Memory B cell (primary cell): ENCODE results near the gene MTMR2.

ENCODE experiments used
- ATAC-seq: fragments of 150-1000 bp; cut with Tn5 transposase; 2 replicates; pipeline ENCODE4 v1.10.0; 2021; ENCODE audit warnings: low read depth, mild to moderate bottlenecking, moderate library complexity
- DNase-seq, 2 donors: peaks; one replicate each; pipeline ENCODE4 v3.0.0; 2022; ENCODE audit warnings: low spot score in 2 of 2
- H3K27ac Mint-ChIP-seq: one replicate; pipeline ENCODE4 v1.8.0; 2022; ENCODE audit warnings: mild to moderate bottlenecking, moderate library complexity, mixed read lengths
- H3K27me3 Mint-ChIP-seq: one replicate; pipeline ENCODE4 v1.8.0; 2022; ENCODE audit warnings: mixed read lengths
- H3K36me3 Mint-ChIP-seq: one replicate; pipeline ENCODE4 v1.8.0; 2022; ENCODE audit warnings: mild to moderate bottlenecking, mixed read lengths
- H3K4me1 Mint-ChIP-seq: one replicate; pipeline ENCODE4 v1.8.0; 2022; ENCODE audit warnings: mixed read lengths
- H3K4me3 Mint-ChIP-seq: one replicate; pipeline ENCODE4 v1.8.0; 2022; ENCODE audit warnings: mild to moderate bottlenecking, moderate library complexity, mixed read lengths
- H3K9me3 Mint-ChIP-seq: one replicate; pipeline ENCODE4 v1.8.0; 2022; ENCODE audit warnings: mixed read lengths

The MTMR2 gene

DNA sequence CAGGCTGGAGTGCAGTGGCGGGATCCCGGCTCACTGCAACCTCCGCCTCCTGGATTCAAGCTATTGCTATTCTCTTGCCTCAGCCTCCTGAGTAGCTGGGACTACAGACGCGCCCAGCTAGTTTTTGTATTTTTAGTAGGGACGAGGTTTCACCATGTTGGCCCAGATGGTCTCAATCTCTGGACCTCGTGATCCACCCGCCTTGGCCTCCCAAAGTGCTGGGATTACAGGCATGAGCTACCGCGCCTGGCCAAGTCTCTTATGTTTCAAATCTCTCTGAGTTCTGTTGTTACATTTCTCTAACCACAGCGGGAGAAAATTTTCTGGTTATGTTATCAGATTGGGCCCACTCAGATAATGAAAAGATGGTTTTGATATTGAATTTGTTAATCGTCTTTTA lies 123.5 kb downstream of the MTMR2 start:
- Mint-ChIP-seq H3K36me3 (peaks cover 20% of the 10 kb centered on the region), H3K27ac (no peak overlapping the region), H3K27me3 (no peaks in the 10 kb centered on the region), H3K4me1 (peaks cover 2% of the 10 kb centered on the region), H3K4me3 (no peak overlapping the region), H3K9me3 (no peaks in the 10 kb centered on the region)
- DNase-seq (no peak), ATAC-seq (no peak)

DNA sequence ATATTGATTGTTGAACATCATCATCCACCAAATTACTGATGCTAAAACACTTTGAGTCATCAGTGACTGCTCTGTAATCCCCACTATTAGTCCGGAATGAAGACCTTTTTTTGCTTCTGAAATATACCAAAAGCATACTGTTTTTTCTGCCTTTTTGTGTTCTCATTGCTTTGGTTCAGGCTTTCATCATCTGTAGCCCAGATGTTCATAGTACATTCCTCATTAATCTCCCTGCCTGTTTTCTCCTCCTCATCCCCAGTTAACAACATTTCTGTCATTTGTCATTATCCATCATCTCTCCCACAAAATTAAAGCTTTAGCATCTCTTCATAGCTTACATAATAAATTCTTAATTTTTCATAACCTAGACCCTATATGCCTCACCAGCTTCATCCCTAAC lies 124.4 kb downstream of the MTMR2 start:
- Mint-ChIP-seq H3K27me3 (no peaks in the 10 kb centered on the region), H3K36me3 (peaks cover 20% of the 10 kb centered on the region), H3K4me3 (no peak overlapping the region), H3K9me3 (no peaks in the 10 kb centered on the region), H3K27ac (no peak overlapping the region), H3K4me1 (peaks cover 5% of the 10 kb centered on the region)
- no peak for DNase-seq
- ATAC-seq, result no peak

DNA sequence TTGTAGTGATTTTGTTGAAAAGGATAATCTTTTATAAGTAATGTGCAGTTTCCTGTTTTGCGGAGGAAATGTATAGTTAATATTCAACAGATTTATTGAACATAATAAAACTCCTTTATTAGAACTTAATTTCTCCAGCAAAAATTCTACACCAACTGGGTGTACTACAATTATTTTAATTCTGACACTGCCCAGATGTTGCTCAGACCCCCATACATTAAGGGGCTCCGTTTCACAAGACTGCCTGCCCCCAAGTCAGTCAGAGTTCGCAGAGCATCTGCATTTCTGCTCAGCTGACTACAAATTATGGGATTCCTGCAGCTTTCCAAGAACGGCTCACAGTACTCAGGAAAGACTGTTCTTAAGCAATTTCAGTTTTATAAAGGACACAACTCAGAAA lies 127.4 kb downstream of the MTMR2 start:
- Mint-ChIP-seq H3K27me3 (no peaks in the 10 kb centered on the region), H3K27ac (no peak overlapping the region), H3K9me3 (no peaks in the 10 kb centered on the region), H3K4me3 (no peak overlapping the region), H3K36me3 (peaks cover 11% of the 10 kb centered on the region), H3K4me1 (peaks cover 21% of the 10 kb centered on the region)
- no peak for DNase-seq
- no peak for ATAC-seq

DNA sequence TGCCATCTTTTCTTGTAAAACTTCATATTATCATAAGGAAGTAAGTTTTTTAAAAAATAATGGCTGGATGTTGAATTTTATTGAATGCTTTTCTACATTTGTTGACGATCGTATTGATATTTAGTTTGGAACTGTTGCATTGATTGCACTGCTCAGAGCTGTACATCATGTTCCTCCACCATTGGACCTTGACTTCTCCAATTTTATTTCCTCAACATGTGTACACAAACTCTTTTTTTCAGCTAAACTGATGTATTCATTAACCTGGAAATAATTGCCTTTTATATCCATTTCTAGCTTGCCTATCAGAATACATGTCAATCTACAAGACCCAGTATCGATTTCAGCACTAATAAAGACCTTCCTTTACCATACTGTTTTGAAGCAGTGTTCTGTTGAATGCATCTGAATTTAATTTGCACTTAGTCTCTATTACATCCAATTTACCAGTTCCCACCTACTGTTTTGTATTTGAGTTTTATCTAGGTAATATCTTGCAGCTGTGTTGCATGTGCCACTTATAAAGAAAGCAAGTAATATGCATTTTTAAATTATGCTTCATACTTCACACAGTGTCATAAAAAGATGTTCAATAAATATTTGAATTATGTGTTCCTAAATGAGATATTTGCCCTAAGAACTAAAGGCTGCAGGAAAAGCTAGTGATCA lies 128.1 kb downstream of the MTMR2 start:
- no peak overlapping the region for H3K27ac Mint-ChIP-seq
- peaks cover 10% of the 10 kb centered on the region for H3K36me3 Mint-ChIP-seq
- no peaks in the 10 kb centered on the region for H3K9me3 Mint-ChIP-seq
- ATAC-seq, result no peak
- no peaks in the 10 kb centered on the region for H3K27me3 Mint-ChIP-seq
- no peak for DNase-seq
- no peak overlapping the region for H3K4me3 Mint-ChIP-seq
- peaks cover 26% of the 10 kb centered on the region for H3K4me1 Mint-ChIP-seq

DNA sequence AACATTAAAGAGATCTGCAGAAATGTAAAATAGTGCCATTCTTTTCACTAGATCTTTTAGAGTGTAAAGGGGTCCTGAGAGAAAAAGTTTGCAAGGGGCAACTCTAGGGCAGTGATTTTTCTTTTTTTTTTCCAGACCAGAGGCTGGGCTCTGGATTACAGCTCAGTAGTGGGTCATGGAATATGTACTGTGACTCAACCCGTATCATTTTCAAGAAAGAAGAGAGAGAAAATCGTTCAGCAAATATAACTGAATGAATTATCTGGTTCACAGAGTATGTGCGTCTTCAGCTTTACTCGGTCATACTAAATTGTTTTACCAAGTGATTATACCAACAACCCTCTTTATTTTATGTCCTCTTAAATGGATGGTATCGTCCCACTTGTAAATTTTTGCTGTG lies 129.8 kb downstream of the MTMR2 start:
- DNase-seq (no peak), ATAC-seq (no peak)
- Mint-ChIP-seq H3K27me3 (no peaks in the 10 kb centered on the region), H3K4me1 (peaks cover 23% of the 10 kb centered on the region), H3K9me3 (no peaks in the 10 kb centered on the region), H3K36me3 (peaks cover 2% of the 10 kb centered on the region), H3K4me3 (no peak overlapping the region), H3K27ac (no peak overlapping the region)

DNA sequence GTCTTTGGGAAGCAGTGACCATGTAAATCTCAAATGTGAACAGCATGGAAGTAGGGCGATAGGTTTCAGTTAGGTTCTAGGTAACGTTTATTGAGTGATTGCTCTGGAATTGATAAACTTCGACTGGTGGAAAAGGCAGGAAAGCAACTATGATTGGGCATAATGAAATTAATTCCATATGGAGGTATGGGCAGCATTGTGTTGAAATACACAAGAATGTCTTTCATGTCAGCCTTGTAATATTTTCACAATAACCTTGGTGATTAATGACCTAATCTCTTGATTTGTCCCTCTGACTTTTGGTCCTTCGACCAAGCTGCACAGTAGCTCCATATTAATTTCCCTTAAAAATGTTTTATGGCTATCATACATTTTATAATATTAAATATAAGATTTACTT lies 130.8 kb downstream of the MTMR2 start:
- H3K4me1 Mint-ChIP-seq, result peaks cover 23% of the 10 kb centered on the region
- H3K27ac Mint-ChIP-seq, result no peak overlapping the region
- no peak for DNase-seq
- H3K9me3 Mint-ChIP-seq, result no peaks in the 10 kb centered on the region
- no peak overlapping the region for H3K4me3 Mint-ChIP-seq
- peaks cover 2% of the 10 kb centered on the region for H3K36me3 Mint-ChIP-seq
- H3K27me3 Mint-ChIP-seq, result no peaks in the 10 kb centered on the region
- ATAC-seq, result no peak

DNA sequence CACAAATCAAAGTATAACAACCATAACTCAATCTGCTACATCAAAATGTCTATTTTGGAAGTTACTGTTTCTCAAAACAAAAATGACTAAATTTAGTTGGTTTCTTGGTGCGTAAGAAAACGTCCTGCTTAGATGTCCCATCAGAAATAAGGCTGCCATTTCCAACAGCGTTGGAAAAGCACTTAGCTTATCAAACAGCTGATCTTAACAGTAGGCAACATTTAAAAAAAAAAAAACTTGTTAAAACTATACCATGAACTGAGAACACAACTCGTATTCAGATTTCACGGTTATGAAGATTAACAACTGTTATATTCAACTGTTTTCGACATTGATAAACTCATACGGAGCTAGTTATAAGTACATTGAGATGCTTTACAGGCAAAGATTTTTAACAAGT lies 131.2 kb downstream of the MTMR2 start:
- H3K4me1 Mint-ChIP-seq, result peaks cover 26% of the 10 kb centered on the region
- no peak overlapping the region for H3K4me3 Mint-ChIP-seq
- no peaks in the 10 kb centered on the region for H3K9me3 Mint-ChIP-seq
- H3K36me3 Mint-ChIP-seq, result peaks cover 4% of the 10 kb centered on the region
- DNase-seq (no peak), ATAC-seq (no peak)
- H3K27me3 Mint-ChIP-seq, result no peaks in the 10 kb centered on the region
- H3K27ac Mint-ChIP-seq, result no peak overlapping the region

DNA sequence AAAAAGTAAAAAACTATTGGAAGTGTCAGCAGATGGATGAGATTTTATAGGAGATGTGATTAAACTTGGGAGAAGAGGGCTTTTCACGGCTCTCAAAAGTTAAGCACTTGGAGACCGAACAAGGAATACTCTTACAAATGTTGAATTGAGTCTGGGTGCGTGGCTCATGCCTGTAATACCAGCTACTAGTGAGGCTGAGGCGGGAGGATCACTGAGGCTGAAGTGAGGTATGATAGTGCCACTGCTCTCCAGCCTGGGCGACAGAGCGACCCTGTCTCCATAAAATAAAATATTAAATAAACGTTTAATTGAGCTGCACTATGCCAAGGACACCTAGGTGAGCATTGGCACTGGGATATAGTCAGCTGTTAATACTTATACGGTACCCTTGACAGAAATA lies 131.7 kb downstream of the MTMR2 start:
- H3K4me3 Mint-ChIP-seq, result peak overlapping the region; percentile 94
- DNase-seq, result no peak
- no peaks in the 10 kb centered on the region for H3K9me3 Mint-ChIP-seq
- no peaks in the 10 kb centered on the region for H3K27me3 Mint-ChIP-seq
- H3K27ac Mint-ChIP-seq, result peak overlapping the region; percentile 99
- no peak for ATAC-seq
- peaks cover 26% of the 10 kb centered on the region for H3K4me1 Mint-ChIP-seq
- H3K36me3 Mint-ChIP-seq, result peaks cover 4% of the 10 kb centered on the region

DNA sequence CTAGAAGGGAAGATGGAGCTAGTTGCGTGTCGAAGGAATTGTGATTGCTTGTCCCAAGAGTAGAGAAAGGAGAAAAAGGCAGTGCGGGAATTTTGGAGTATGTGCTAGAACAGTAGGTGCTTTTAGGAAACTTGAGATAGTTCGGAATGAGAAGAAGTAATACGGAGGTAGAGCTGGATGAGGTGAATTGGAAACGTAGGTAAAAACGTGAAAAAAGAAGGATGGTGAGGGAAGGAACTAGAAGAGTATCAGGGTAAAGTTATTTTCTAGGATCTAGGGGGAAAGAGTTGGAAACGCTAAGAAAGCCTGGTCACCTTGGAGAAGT lies 132.2 kb downstream of the MTMR2 start:
- peaks cover 26% of the 10 kb centered on the region for H3K4me1 Mint-ChIP-seq
- H3K27me3 Mint-ChIP-seq, result no peaks in the 10 kb centered on the region
- H3K9me3 Mint-ChIP-seq, result no peaks in the 10 kb centered on the region
- ATAC-seq (no peak), DNase-seq (no peak)
- H3K4me3 Mint-ChIP-seq, result peak overlapping the region; percentile 94
- H3K27ac Mint-ChIP-seq, result peak overlapping the region; percentile 99
- H3K36me3 Mint-ChIP-seq, result peaks cover 4% of the 10 kb centered on the region

DNA sequence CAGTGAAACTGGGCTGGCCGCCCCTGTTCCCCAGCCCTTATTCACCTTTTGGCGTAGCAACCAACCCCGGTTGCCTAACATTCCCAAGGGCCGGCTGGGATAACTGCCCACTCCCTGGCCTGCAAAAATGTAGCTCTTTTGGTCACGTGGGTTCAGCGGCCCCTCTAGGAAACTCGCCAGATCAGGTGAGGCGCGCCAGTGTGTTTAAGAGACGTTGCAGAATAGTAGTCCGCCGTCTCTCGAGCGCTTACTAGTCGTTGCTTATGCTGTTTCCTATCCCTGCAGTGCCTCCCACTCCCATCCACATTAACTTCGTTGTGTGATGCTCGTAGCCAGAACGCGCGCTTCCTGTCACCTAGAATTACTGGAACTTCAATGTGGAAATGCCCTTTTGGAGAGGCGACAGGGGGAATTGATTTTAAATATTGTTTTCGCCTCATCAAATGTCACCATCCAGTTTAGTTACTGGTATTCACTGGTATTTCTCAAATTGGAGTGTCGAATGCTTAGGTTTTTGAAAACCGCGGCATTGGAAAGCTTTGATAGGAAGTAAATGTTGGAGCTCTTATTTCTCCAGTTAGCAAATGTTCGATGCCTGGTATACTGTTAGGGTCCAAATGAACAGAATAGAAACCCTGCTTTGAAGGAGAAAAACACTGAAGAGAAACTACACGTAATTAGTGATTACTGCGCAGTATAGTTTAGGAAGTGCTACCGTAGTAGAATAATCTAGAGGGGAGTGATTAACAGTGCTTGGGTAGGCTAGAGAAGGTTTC lies 132.8 kb downstream of the MTMR2 start:
- H3K27me3 Mint-ChIP-seq, result no peaks in the 10 kb centered on the region
- peak overlapping the region; percentile 99 for H3K27ac Mint-ChIP-seq
- ATAC-seq, result no peak
- H3K36me3 Mint-ChIP-seq, result peaks cover 4% of the 10 kb centered on the region
- peak overlapping the region; percentile 94 for H3K4me3 Mint-ChIP-seq
- peaks cover 26% of the 10 kb centered on the region for H3K4me1 Mint-ChIP-seq
- DNase-seq, result no peak
- H3K9me3 Mint-ChIP-seq, result no peaks in the 10 kb centered on the region

DNA sequence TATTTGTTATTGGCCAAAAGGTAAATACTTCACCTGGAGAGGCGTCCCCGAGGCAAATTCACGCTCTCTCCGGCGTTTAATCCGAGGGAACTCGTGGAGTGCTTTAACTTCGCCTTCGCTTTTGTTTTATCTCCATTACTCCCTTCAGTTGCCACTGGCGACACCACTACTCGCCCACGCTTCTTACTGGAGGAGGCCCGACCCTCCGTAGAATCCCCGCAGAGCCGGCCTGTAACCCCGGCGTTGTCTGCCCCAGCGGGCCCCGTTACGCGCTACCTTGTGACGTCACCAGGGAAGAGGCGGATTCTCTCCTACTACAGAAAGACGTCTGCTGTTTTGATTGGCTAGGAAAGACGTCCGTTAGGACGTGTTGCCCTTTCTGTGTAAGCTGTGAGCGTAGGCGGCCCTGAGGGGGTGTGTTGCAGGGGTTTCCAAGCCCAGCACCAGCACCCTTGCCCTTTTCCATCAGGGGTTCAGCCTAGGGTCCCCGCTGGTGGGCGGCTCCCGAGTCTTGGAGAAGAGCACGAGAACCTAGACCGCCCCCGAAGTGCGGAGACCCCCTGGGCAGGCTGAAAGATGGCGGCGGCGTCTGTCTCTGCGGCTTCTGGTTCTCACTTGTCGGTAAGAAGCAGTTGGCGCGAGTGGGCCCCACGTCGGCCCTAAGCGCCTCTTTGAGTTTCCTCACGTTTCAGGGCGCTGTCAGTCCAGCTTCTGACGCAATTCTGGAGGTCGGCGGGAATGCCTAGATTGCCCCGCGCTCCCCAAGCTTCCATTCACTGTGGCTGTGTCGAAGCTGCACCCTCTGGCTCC lies 133.6 kb downstream of the MTMR2 start, which contains the start of gene CEP57:
TSS of gene CEP57 (plus strand) at position 376 of the 810 bp plus-strand sequence. CDS start at position 577, 201 bp downstream.
- no peaks in the 10 kb centered on the region for H3K27me3 Mint-ChIP-seq
- ATAC-seq (peak; percentile 65), DNase-seq (peak; percentile 90 to 91)
- H3K27ac Mint-ChIP-seq, result peak within 1 kb of the TSS; percentile 99
- peak within 1 kb of the TSS; percentile 94 for H3K4me3 Mint-ChIP-seq
- no peaks in the 10 kb centered on the region for H3K9me3 Mint-ChIP-seq
- H3K4me1 Mint-ChIP-seq, result peaks cover 29% of the 10 kb centered on the region
- peaks cover 9% of the 10 kb centered on the region for H3K36me3 Mint-ChIP-seq

DNA sequence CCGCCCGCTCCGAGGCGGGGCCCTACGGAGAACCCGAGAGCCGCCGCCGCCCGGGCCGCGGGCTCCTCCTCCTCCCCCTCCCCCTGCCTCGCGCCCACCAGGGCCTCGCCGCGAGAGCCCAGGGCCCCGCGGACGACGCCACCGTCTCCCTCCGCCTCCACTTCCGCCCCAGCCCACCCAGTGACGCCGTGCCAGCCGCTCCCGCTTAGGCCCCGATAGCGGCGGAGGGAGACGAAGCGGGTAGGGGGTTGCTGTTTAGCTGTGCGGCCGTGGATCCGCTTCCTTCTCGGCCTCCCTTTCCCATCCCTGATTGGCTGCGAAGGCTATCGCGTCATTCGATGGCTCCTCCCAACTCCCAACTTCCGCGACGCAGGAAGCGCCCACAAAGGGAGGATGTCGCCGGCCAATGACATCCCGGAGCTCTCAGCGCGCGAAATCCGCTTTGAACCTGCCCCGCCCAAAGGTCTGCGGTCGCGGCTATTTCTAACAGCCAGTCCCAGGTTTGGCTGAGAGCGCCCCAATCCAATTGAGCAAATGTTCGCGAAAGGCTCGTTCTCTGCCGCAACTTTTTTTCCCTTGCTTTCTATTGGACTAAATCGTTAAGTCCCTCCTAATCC lies 134.3 kb downstream of the MTMR2 start, which contains the start of gene FAM76B:
TSS of gene FAM76B (minus strand) at position 277 of the 617 bp plus-strand sequence. CDS start 304 bp downstream, outside the sequence.
- DNase-seq (peak; percentile 89 to 94), ATAC-seq (peak; percentile 69)
- H3K36me3 Mint-ChIP-seq, result peaks cover 12% of the 10 kb centered on the region
- H3K4me3 Mint-ChIP-seq, result peak within 1 kb of the TSS; percentile 94
- peak within 1 kb of the TSS; percentile 99 for H3K27ac Mint-ChIP-seq
- H3K4me1 Mint-ChIP-seq, result peaks cover 27% of the 10 kb centered on the region
- no peaks in the 10 kb centered on the region for H3K9me3 Mint-ChIP-seq
- no peaks in the 10 kb centered on the region for H3K27me3 Mint-ChIP-seq

DNA sequence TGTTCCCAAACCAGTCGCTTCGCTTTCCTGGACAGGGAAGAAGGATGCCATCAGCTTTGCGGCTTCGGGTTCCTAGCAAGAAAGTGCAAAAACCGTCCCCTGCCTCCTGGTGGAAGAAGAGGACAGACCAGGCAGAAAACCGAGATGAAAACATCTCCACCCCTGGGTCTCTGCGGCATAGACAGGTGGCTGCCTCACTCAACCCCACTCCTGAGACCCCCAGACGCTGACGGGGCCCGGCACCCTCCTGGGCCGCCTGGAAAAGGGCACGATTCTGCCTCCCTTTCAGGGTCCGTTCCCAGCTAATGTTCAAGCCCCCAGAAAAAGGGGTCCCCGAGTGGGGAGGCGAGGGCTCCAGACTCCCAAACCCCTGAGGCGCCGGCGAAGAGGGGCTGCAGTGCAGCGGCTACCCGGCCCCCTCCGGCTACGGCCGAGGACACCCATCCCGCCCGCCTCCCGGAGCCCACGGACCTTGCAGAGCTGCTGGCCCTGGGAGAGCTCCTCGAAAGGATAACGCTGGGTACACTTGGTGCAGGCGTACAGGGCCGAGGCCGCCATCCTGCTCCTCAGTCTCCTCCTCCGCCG lies 134.9 kb downstream of the MTMR2 start:
- peaks cover 12% of the 10 kb centered on the region for H3K36me3 Mint-ChIP-seq
- peaks cover 26% of the 10 kb centered on the region for H3K4me1 Mint-ChIP-seq
- no peaks in the 10 kb centered on the region for H3K9me3 Mint-ChIP-seq
- H3K4me3 Mint-ChIP-seq, result peak overlapping the region; percentile 94
- H3K27ac Mint-ChIP-seq, result peak overlapping the region; percentile 99
- H3K27me3 Mint-ChIP-seq, result no peaks in the 10 kb centered on the region
- ATAC-seq, result no peak
- DNase-seq, result no peak
